ENCODE measurements around the gene HASPIN. TPM values are rescaled to one million over a fixed set of nuclear protein-coding genes. Genes with fewer than 3 reads are reported as not detected.
A peak's percentile ranks its signal among the peaks of the same experiment; 100 is the strongest.

The HASPIN gene
- polyA plus RNA-seq, 3 donors: 0.05 TPM; not detected in 2

GRCh38 chr17:3712811-3713463 is 10.8 kb upstream of the HASPIN start:
- peaks cover 28% of the 10 kb centered on the region for H3K4me1 Mint-ChIP-seq
- no peak overlapping the region for H3K4me2 ChIP-seq (replicated peaks; ENCODE audit: extremely low read depth, low read length, poor library complexity, severe bottlenecking)
- WGBS (ENCODE audit: insufficient coverage): 64% methylated on average over 10 of the region's 13 CpGs

GRCh38 chr17:3715296-3715695 is 8.4 kb upstream of the HASPIN start:
- H3K27ac ChIP-seq (ENCODE audit: low read depth in 1 of 2, low read length in 2 of 2): no peak overlapping the region
- peaks cover 27% of the 10 kb centered on the region for H3K79me2 ChIP-seq (ENCODE audit: insufficient read depth, low read length)
- TF ChIP-seq CTCF (IDR thresholded peaks at IDR 0.05): no peak
- no peaks in the 10 kb centered on the region for H3K27me3 Mint-ChIP-seq (ENCODE audit: low read depth in 3 of 3)
- peaks cover 49 to 66% of the 10 kb centered on the region in 2 donors for H3K36me3 ChIP-seq (replicated peaks in 1 of 2; ENCODE audit: control insufficient read depth in 1 of 2, insufficient read depth in 2 of 2, low read length in 2 of 2)
- H3K4me3 Mint-ChIP-seq: no peak overlapping the region
- H3K4me1 Mint-ChIP-seq: peaks cover 41% of the 10 kb centered on the region
- no peak overlapping the region for H3K9ac ChIP-seq (ENCODE audit: insufficient read depth, low read length, poor library complexity, severe bottlenecking)
- H3K9me3 Mint-ChIP-seq: peaks cover 0 to 3% (median 0%) of the 10 kb centered on the region in 7 donors
- no peak overlapping the region for H3K4me2 ChIP-seq (replicated peaks; ENCODE audit: extremely low read depth, low read length, poor library complexity, severe bottlenecking)
- peaks cover 47 to 51% of the 10 kb centered on the region in 2 donors for H3K4me1 ChIP-seq (ENCODE audit: control insufficient read depth in 1 of 2, insufficient read depth in 2 of 2, low read length in 2 of 2)
- H3K4me3 ChIP-seq (replicated peaks in 1 of 3; ENCODE audit: low read depth in 2 of 3, low read length in 3 of 3): no peak overlapping the region
- DNase-seq: no peak
- peak overlapping the region in 3 of 7 donors; percentile 7 to 8 (median 7) for H3K27ac Mint-ChIP-seq
- H3K27me3 ChIP-seq (ENCODE audit: control insufficient read depth in 2 of 2, insufficient read depth in 2 of 2, low read length in 2 of 2): no peaks in the 10 kb centered on the region
- H4K20me1 ChIP-seq (ENCODE audit: insufficient read depth, low read length): no peaks in the 10 kb centered on the region
- H3K36me3 Mint-ChIP-seq: peaks cover 56 to 81% of the 10 kb centered on the region in 2 donors
- no peaks in the 10 kb centered on the region for H3K9me3 ChIP-seq (replicated peaks in 1 of 2; ENCODE audit: control insufficient read depth in 1 of 2, insufficient read depth in 1 of 2, low read length in 2 of 2)
- intact Hi-C loops (cut with micrococcal nuclease): no loop called here
- WGBS (ENCODE audit: insufficient coverage): 100% methylated on average over 1 of the region's 8 CpGs
- H2AFZ ChIP-seq (ENCODE audit: insufficient read depth, low read depth, low read length, poor library complexity, severe bottlenecking): no peak overlapping the region

More at GRCh38 chr17:3712811-3713463, 10.8 kb upstream of the HASPIN start:
- no peak for TF ChIP-seq CTCF (IDR thresholded peaks at IDR 0.05)
- intact Hi-C loops (cut with micrococcal nuclease): no loop called here
- Histone ChIP-seq H3K36me3 (replicated peaks in 1 of 2; ENCODE audit: control insufficient read depth in 1 of 2, insufficient read depth in 2 of 2, low read length in 2 of 2) (peaks cover 45 to 56% of the 10 kb centered on the region in 2 donors), H4K20me1 (ENCODE audit: insufficient read depth, low read length) (no peaks in the 10 kb centered on the region), H3K27me3 (ENCODE audit: control insufficient read depth in 2 of 2, insufficient read depth in 2 of 2, low read length in 2 of 2) (no peaks in the 10 kb centered on the region), H3K4me3 (replicated peaks in 1 of 3; ENCODE audit: low read depth in 2 of 3, low read length in 3 of 3) (no peak overlapping the region), H3K27ac (ENCODE audit: low read depth in 1 of 2, low read length in 2 of 2) (no peak overlapping the region), H2AFZ (ENCODE audit: insufficient read depth, low read depth, low read length, poor library complexity, severe bottlenecking) (no peak overlapping the region), H3K9me3 (replicated peaks in 1 of 2; ENCODE audit: control insufficient read depth in 1 of 2, insufficient read depth in 1 of 2, low read length in 2 of 2) (no peaks in the 10 kb centered on the region), H3K9ac (ENCODE audit: insufficient read depth, low read length, poor library complexity, severe bottlenecking) (no peak overlapping the region), H3K4me1 (ENCODE audit: control insufficient read depth in 1 of 2, insufficient read depth in 2 of 2, low read length in 2 of 2) (peaks cover 27 to 32% of the 10 kb centered on the region in 2 donors), H3K79me2 (ENCODE audit: insufficient read depth, low read length) (peaks cover 9% of the 10 kb centered on the region)
- Mint-ChIP-seq H3K4me3 (no peak overlapping the region), H3K9me3 (peaks cover 0 to 3% (median 0%) of the 10 kb centered on the region in 7 donors), H3K27me3 (ENCODE audit: low read depth in 3 of 3) (no peaks in the 10 kb centered on the region), H3K36me3 (peaks cover 52 to 62% of the 10 kb centered on the region in 2 donors), H3K27ac (peak overlapping the region in 5 of 7 donors; percentile 9 to 76 (median 42))
- DNase-seq: no peak

Data from CD14-positive monocyte (primary cell).